Ovary (tissue), 9 donors: ENCODE measurements around the gene SHB. TPM values are rescaled to one million over a fixed set of nuclear protein-coding genes. Genes with fewer than 3 reads are reported as not detected.
A peak's percentile ranks its signal among the peaks of the same experiment; 100 is the strongest.

Experiments
- DNase-seq, 5 donors: peaks; one replicate each; pipeline ENCODE4 v3.0.0-alpha.2; 2019 to 2020
- H3K27ac ChIP-seq, 2 donors: fragments of 200-600 bp; one replicate each; pipeline versions ENCODE4 v1.5.1 to v1.8.0; 2019 to 2022
- H3K27me3 ChIP-seq: fragments of 200-600 bp; one replicate; pipeline ENCODE4 v1.8.0; 2022
- H3K36me3 ChIP-seq: fragments of 200-600 bp; sonication (generic); one replicate; pipeline ENCODE4 v1.5.1; 2019
- H3K4me1 ChIP-seq: one replicate; pipeline ENCODE4 v1.8.1; 2013; ENCODE audit warnings: mild to moderate bottlenecking, moderate library complexity; ENCODE audit not compliant: insufficient read depth
- H3K4me3 ChIP-seq: fragments of 200-600 bp; sonication (generic); one replicate; pipeline ENCODE4 v1.5.1; 2017
- H3K9me3 ChIP-seq, 2 donors: fragments of 200-600 bp in 1 of 2; sonication (generic) in 1 of 2; one replicate each; pipeline versions ENCODE4 v1.5.1 to v1.8.1; 2013 to 2019; ENCODE audit warnings: mild to moderate bottlenecking in 1 of 2, moderate library complexity in 1 of 2
- CTCF ChIP-seq, 3 donors: fragments of 450-650 bp in 2 of 3; fragments of 200-600 bp in 1 of 3; IDR thresholded peaks; one replicate each; pipeline versions ENCODE4 v1.5.1 to v1.8.0; 2016 to 2022; ENCODE audit warnings: antibody characterized with exemption in 3 of 3, mild to moderate bottlenecking in 1 of 3
- EP300 ChIP-seq: sonication (generic); formaldehyde crosslinking; IDR thresholded peaks from one replicate; pipeline ENCODE4 v1.6.1; 2017; ENCODE audit warnings: antibody characterized with exemption
- POLR2A ChIP-seq: fragments of 450-650 bp; IDR thresholded peaks from one replicate; pipeline ENCODE4 v1.6.1; 2017; ENCODE audit warnings: antibody characterized with exemption, mild to moderate bottlenecking, moderate library complexity
- WGBS, 3 donors: extraction: QIAGEN DNeasy Blood & Tissue Kit in 1 of 3; methylation state at CpG; one replicate each; pipeline versions ENCODE4 v1.1.5 to v1.1.7; 2013 to 2017; 5-methylcytosine and 5-hydroxymethylcytosine counted together
- intact Hi-C, 4 donors: fragments of 100-400 bp; cut with DNase I; formaldehyde crosslinking; loops; one replicate each; pipeline versions ENCODE4 v1.11.0 to v1.15.1; 2022 to 2023
- polyA plus RNA-seq, 2 donors: library from polyadenylated mRNA; stranded (reverse); fragments of 200-250 nt in 1 of 2; fragments of 350-450 nt in 1 of 2; fragmentation: Illumina TruSeq in 1 of 2; extraction: RNeasy Lipid Tissue Mini Kit (QIAGEN cat#74804) in 1 of 2; gene quantifications; one replicate each; pipeline ENCODE4 v1.2.3, GENCODE V29; 2013 to 2014
- total RNA-seq, 7 donors: library from RNA; depleted of rRNA in 2 of 7; stranded (reverse); fragments of >200 nt in 2 of 7; fragmentation: NEBNext Ultra II Directional in 3 of 7; extraction: Animal tissue kit (Norgen Biotek cat#: 25700) in 3 of 7; gene quantifications; one replicate each; pipeline versions ENCODE4 v1.1.0 to v1.2.4, GENCODE V29; 2016 to 2023
- donor health status: DM: no; HTN: no; CAD: no; lungs with moderate emphysema.
- donor health status: DM: no; HTN: no; CAD: no.
- donor health status: Bipolar disorder and iron deficiency.
- donor health status: DM: yes; HTN: yes; CAD: no.
- donor health status: DM: no; HTN: no; CAD: no.
- donor health status: DM: yes; HTN: yes; CAD: no.

Gene SHB
- total and polyA plus RNA-seq, 9 donors: 3.5 to 23.8 (median 9.0) TPM

DNA sequence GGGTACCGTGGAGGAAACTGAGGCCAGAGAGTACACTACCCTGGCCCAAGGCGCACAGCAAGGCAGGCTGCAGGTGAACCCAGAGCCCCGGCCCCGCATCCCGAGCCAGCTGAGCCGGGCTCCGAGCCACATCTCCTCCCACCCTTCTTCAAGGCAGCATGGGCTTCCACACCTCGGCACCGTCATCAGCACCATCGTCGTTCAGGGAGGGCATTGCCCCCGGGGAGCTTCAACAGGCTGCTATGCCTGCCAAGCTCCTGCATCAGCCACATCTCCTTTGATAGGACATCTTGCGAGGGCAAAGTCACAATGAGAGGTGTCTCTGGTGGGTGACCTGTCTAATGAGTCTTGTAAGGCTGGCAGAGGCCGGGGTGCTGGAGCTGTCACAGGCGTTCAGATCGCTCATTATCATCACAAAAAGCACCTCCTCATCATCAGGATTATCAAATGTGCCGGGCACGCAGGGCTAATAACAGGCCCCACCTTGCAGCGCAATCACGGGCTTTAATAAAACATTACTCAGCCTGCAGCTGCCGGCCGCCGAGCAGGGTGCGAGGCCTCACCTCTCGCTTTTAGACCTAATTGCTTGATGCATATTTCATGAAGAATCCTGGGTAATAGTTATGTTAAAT, 145.1 kb downstream of the SHB start:
- DNase-seq: peak in 1 of 5 donors; percentile 21

DNA sequence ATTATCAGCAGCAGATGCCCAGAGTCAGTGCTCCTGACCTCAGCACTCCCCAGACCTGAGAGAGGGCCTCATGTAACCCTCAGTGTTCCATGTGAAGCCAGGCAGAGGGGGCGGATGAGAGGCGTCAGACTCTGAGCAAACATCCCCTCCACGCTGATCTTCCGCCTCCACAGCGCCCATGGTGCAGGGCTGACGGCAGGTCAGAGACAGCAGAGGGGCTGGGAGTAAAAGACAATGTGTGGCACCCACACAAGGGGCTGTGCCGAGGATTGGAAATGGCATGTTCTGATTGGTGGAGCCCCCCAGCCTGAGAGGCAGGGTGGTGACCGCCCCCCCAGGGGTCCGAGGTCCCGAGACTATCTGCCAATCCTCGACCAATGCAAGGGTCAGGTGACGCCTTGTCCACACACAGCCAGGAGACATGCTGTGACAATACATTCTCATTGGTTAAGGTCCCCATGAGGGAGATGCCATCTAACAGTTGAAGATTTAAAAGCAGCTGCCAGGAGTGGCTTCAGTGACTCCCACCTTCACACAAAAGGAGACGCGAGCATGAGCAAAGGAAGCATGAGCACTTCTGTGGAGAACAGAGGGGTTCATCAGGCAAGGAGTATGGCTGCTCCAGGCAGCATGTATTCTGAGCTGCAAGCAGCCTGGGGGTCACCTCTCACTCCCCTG, 145.8 kb downstream of the SHB start:
- 87 to 88% (median 87%) methylated on average over 14 of the region's 14 CpGs for WGBS, 3 donors
- TF ChIP-seq POLR2A (no peak), EP300 (no peak), CTCF (IDR thresholded peaks at IDR 0.05) (no peak)

More for the DNA sequence above, 145.1 kb downstream of the SHB start:
- Histone ChIP-seq H3K9me3 (no peaks in the 10 kb centered on the region), H3K4me3 (no peak overlapping the region), H3K4me1 (no peaks in the 10 kb centered on the region), H3K27ac (no peak overlapping the region), H3K36me3 (no peaks in the 10 kb centered on the region), H3K27me3 (no peaks in the 10 kb centered on the region)
- intact Hi-C loops: loop anchor here in 1 of 4 donors (5.0 kb wide), 1 partner anchor 163 kb away; no protein-coding TSS in a partner anchor
- TF ChIP-seq EP300 (no peak), POLR2A (no peak), CTCF (IDR thresholded peaks at IDR 0.05) (no peak)
- WGBS, 3 donors: 92 to 94% (median 94%) methylated on average over 25 of the region's 25 CpGs

DNA sequence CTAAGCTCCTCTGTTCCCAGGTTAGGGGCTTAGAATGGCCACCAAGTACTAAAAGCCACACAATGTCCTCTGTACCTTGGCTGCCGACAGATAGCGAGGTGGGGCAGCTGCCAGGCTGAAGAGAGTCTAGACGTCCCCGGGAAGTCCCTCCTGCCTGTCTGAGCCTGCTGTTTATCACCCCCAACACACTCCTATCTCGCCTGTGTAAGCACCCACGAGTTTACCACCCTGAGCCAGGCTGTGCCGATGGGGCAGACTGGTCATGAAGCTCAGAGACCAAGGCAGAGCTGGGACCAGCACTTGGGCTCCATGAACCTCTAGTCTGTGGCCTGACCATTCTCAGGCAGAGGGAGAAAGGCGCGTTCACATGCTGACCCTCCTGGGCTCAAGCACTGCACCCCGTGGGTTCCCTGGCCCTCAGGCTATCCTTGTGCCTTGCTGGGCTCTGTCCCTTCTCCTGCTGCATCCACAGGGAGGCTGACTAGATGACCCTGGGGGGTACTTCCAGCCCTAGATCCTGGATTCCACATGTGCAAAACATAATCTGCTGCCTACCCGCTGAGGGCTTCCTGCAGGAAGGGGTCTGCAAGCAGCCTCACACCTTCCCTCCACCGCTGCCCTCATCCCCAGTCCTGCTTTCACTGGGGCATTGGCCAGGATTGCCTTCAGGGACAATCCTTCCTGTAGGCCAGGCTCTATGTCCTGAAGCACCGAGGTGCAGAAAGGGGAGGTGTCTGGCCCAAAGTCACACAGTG, 146.5 kb downstream of the SHB start:
- TF ChIP-seq POLR2A (no peak), CTCF (IDR thresholded peaks at IDR 0.05) (no peak)

More for the DNA sequence above, 145.8 kb downstream of the SHB start:
- H3K27me3 ChIP-seq: no peaks in the 10 kb centered on the region
- no peaks in the 10 kb centered on the region for H3K36me3 ChIP-seq
- no peaks in the 10 kb centered on the region for H3K4me1 ChIP-seq
- H3K4me3 ChIP-seq: no peak overlapping the region
- peak in 1 of 5 donors; percentile 14 for DNase-seq
- intact Hi-C loops: loop anchor here in 1 of 4 donors (5.0 kb wide), 1 partner anchor 164 kb away; no protein-coding TSS in a partner anchor
- no peaks in the 10 kb centered on the region for H3K9me3 ChIP-seq
- no peak overlapping the region for H3K27ac ChIP-seq

GRCh38 chr9:37921546-37922300, 147.3 kb downstream of the SHB start:
- intact Hi-C loops: loop anchor here in 1 of 4 donors (5.0 kb wide), 1 partner anchor 166 kb away; no protein-coding TSS in a partner anchor
- Histone ChIP-seq H3K9me3 (no peaks in the 10 kb centered on the region), H3K27me3 (no peaks in the 10 kb centered on the region), H3K4me3 (no peak overlapping the region), H3K27ac (no peak overlapping the region), H3K4me1 (peaks cover 2% of the 10 kb centered on the region), H3K36me3 (no peaks in the 10 kb centered on the region)
- DNase-seq: peak in 2 of 5 donors; percentile 9 to 23
- WGBS, 3 donors: 84 to 85% (median 84%) methylated on average over 15 of the region's 15 CpGs
- TF ChIP-seq CTCF (IDR thresholded peaks at IDR 0.05): no peak
- TF ChIP-seq POLR2A: no peak
- TF ChIP-seq EP300: no peak

More for the DNA sequence above, 146.5 kb downstream of the SHB start:
- Histone ChIP-seq H3K4me3 (no peak overlapping the region), H3K27ac (no peak overlapping the region), H3K9me3 (no peaks in the 10 kb centered on the region), H3K4me1 (no peaks in the 10 kb centered on the region), H3K27me3 (no peaks in the 10 kb centered on the region), H3K36me3 (no peaks in the 10 kb centered on the region)
- peak in 2 of 5 donors; percentile 6 to 17 for DNase-seq
- WGBS, 3 donors: 72 to 88% (median 78%) methylated on average over 13 of the region's 13 CpGs
- intact Hi-C loops: loop anchor here in 1 of 4 donors (5.0 kb wide), 1 partner anchor 165 kb away; no protein-coding TSS in a partner anchor
